ENCODE data around the gene CCR7.

DNA sequence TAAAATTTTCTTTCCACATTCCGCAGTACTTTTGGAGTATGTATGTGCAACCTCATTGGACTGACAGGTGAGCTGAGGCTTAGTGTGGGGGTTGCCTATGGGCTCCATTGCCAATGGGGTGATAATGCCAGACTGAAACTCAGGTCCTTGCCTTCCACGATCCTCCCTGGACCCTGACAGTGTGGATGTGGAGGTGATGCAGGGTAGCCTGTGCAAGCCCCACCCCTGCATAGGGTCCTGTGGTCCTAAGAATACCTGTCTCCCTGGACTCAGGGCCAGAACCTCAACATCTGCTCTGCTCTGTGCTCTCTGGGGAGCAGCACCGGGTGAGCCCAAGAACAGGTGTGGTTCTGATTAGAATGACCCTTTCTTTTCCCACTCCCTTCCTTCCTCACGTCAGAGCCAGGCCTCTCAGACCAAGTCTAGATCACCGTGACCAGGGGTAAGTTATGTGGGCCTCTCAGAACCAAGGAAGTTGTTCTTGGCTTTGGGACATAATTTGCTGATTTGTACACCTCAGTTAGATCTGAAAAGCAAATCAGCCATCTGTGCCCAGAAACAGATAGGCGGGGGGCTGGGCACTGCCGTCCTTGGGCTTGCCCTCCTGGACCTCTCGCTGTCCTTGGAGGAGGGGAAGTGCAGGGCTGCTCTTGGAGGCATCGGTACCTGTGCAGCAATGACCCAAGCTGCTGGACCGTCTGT lies 55.5 kb downstream of the CCR7 start:
- TF ChIP-seq, protein P1, sequence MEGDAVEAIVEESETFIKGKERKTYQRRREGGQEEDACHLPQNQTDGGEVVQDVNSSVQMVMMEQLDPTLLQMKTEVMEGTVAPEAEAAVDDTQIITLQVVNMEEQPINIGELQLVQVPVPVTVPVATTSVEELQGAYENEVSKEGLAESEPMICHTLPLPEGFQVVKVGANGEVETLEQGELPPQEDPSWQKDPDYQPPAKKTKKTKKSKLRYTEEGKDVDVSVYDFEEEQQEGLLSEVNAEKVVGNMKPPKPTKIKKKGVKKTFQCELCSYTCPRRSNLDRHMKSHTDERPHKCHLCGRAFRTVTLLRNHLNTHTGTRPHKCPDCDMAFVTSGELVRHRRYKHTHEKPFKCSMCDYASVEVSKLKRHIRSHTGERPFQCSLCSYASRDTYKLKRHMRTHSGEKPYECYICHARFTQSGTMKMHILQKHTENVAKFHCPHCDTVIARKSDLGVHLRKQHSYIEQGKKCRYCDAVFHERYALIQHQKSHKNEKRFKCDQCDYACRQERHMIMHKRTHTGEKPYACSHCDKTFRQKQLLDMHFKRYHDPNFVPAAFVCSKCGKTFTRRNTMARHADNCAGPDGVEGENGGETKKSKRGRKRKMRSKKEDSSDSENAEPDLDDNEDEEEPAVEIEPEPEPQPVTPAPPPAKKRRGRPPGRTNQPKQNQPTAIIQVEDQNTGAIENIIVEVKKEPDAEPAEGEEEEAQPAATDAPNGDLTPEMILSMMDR (IDR thresholded peaks at IDR 0.05), result no peak
- TF ChIP-seq CBX8 (IDR thresholded peaks at IDR 0.05) (no peak), POLR2A (IDR thresholded peaks at IDR 0.05; ENCODE audit: low read length) (no peak), JUN (IDR thresholded peaks at IDR 0.05) (no peak), PHF8 (IDR thresholded peaks at IDR 0.05; ENCODE audit: borderline replicate concordance, low read depth) (no peak), FOXS1 (CRISPR knock-in tag; IDR thresholded peaks at IDR 0.05) (no peak), RAD21 (conservative IDR thresholded peaks at IDR 0.05 in 1 of 2, IDR thresholded peaks at IDR 0.05 in 1 of 2) (no peak; a peak in 1 of 5 replicates), SMC3 (IDR thresholded peaks at IDR 0.05) (no peak), EP300 (IDR thresholded peaks at IDR 0.05) (no peak), BCL3 (IDR thresholded peaks at IDR 0.05) (no peak), KDM1A (IDR thresholded peaks at IDR 0.05; ENCODE audit: low read depth) (no peak)
- TF ChIP-seq, protein P2, sequence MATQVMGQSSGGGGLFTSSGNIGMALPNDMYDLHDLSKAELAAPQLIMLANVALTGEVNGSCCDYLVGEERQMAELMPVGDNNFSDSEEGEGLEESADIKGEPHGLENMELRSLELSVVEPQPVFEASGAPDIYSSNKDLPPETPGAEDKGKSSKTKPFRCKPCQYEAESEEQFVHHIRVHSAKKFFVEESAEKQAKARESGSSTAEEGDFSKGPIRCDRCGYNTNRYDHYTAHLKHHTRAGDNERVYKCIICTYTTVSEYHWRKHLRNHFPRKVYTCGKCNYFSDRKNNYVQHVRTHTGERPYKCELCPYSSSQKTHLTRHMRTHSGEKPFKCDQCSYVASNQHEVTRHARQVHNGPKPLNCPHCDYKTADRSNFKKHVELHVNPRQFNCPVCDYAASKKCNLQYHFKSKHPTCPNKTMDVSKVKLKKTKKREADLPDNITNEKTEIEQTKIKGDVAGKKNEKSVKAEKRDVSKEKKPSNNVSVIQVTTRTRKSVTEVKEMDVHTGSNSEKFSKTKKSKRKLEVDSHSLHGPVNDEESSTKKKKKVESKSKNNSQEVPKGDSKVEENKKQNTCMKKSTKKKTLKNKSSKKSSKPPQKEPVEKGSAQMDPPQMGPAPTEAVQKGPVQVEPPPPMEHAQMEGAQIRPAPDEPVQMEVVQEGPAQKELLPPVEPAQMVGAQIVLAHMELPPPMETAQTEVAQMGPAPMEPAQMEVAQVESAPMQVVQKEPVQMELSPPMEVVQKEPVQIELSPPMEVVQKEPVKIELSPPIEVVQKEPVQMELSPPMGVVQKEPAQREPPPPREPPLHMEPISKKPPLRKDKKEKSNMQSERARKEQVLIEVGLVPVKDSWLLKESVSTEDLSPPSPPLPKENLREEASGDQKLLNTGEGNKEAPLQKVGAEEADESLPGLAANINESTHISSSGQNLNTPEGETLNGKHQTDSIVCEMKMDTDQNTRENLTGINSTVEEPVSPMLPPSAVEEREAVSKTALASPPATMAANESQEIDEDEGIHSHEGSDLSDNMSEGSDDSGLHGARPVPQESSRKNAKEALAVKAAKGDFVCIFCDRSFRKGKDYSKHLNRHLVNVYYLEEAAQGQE (IDR thresholded peaks at IDR 0.05), result no peak
- TF ChIP-seq, protein P3, sequence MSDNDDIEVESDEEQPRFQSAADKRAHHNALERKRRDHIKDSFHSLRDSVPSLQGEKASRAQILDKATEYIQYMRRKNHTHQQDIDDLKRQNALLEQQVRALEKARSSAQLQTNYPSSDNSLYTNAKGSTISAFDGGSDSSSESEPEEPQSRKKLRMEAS (IDR thresholded peaks at IDR 0.05), result no peak
- TF ChIP-seq, protein P4, sequence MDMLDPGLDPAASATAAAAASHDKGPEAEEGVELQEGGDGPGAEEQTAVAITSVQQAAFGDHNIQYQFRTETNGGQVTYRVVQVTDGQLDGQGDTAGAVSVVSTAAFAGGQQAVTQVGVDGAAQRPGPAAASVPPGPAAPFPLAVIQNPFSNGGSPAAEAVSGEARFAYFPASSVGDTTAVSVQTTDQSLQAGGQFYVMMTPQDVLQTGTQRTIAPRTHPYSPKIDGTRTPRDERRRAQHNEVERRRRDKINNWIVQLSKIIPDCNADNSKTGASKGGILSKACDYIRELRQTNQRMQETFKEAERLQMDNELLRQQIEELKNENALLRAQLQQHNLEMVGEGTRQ (IDR thresholded peaks at IDR 0.05), result no peak
